A549 treated with AZD2906 at 1 μM for 4 hours (cell line): ENCODE data around the gene BBS1. TPM values are rescaled to one million over a fixed set of nuclear protein-coding genes. Genes with fewer than 3 reads are reported as not detected.

Experiments used
- total RNA-seq: library from RNA; stranded (reverse); fragments of 200-300 nt; extraction: Qiagen RNA extraction; gene quantifications from 5 replicates; pipeline ENCODE4 v1.2.3, GENCODE V29; 2022

The BBS1 gene
- total RNA-seq = 8.9 to 10.5 TPM (median 9.4 TPM) in 5 replicates

DNA sequence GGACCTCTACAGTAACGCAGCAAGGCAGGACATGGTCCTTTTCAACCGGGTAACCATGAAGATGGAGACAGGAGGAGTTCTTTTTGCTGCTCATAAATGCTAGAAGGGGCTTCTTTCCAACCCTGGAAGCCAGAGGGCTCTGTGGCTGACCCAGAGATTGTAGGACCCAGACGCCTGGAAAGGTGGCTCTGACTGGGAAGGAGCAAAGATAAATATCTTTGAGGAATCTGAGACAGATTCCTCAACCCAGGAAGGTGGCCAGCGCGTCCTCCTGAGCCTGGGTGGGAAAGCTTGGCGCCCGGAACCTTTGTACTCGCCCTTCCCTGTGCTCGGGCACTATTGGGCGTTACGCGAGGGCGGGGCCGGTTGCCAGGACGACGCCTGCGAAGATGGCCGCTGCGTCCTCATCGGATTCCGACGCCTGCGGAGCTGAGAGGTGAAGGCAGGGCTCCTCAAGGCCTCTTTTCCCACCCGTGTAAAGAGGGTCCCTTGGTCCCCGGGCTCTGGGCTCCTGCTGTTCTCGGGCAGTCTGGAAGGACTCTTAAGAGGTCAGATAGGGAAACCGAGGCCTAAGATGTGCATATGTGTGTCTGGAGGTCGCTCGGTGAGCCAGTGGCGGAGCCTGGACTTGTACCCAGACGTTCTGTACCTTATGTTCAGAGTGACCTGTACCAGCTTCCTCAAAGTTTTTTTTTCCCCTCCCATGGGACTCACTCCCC lies at the start of gene BBS1:
BBS1 (plus strand) TSS at position 365 of the 719 bp plus-strand sequence; CDS start at position 390, 25 bp downstream.

GRCh38 chr11:66466225-66467033 lies 44.0 kb upstream of the BBS1 start, which contains the start of gene PELI3:
TSS of gene PELI3 (plus strand) at chr11:66466905. CDS start at chr11:66468129, 1,224 bp downstream.

GRCh38 chr11:66480117-66480938 lies 30.1 kb upstream of the BBS1 start, which contains the start of gene DPP3:
TSS of gene DPP3 (plus strand) at chr11:66480434. CDS start at chr11:66482201, 1,767 bp downstream.

DNA sequence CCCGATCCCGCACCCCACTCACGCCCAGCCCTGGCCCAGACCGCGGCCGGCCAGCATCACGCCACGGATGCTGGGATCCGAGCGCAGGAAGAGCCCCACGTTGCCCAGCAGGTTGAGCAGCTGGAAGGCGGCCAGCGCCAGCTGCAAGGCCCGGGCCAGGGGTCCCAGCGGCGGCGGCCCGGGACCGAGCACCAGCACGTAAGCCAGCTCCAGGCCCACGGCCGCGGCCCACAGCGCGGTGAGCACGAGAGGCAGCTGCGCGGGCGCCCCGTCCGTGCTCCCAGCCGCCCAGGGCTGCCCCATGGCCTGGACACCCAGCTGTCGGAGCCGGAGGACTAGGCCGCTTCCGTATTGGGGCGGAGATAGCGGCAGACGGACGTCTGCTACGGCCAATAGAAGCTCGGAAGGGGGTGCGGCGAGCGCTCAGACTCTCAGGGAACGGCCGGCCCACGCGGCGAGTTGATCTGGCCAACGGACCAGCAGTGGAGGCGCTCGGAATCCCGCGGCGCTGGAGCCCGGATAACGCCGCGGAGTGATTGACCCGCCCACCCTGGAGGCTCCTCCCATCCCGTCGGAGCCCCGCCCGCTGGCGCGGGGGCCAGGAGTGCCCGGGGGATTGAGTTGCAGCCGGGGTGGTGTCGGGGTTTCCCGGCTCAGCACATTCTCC lies 35.4 kb downstream of the BBS1 start, which contains the start of gene ZDHHC24:
ZDHHC24 (minus strand) TSS at position 348 of the 667 bp plus-strand sequence; CDS start at position 303, 45 bp downstream.

DNA sequence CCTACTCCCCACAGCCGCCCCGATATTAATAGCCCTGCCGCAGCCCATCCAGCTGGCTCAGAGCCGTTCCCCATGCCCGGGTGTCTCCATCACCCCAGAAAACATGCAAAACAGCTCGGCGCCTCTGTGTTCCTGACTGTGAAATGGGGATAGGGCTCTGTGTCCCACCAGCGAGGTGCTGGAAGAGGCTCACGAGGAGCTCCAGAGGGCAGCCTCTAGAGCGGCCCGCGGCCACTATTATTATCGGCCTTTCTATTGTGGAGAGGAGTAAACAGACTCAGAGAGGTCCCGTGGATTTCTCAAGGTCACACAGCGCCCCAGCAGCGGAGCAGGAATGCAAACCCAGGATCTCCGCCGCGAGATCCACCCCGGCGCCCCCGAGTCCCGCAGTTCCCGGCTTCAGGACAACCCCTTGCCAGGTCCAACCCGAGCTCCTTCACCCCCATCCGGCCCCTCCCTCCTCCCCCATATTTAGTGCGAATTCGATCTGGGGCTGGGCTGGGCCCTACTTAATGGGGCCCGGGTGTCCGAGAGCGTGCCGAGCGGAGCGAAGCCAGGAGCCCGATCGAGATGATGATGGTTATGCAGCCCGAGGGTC lies 36.0 kb downstream of the BBS1 start, which contains the start of gene ACTN3:
ACTN3 (plus strand) TSS at position 536 of the 598 bp plus-strand sequence; CDS start at position 571, 35 bp downstream.

GRCh38 chr11:66568124-66568916 lies 57.9 kb downstream of the BBS1 start, which contains the start of gene CTSF:
TSS of gene CTSF (minus strand) at chr11:66568606. CDS start at chr11:66568486, 120 bp downstream.

Other genes starting within 250 kb of the BBS1 start
- 131 to 153 TPM (median 147 TPM) in 5 replicates for gene RAB1B, start 242.0 kb upstream of the BBS1 start, total RNA-seq
- 2.1 to 3.0 TPM (median 2.3 TPM) in 5 replicates for gene CNIH2, start 232.5 kb upstream of the BBS1 start, total RNA-seq
- gene YIF1A, start 221.5 kb upstream of the BBS1 start, total RNA-seq = 93.6 to 127 TPM (median 118 TPM) in 5 replicates
- gene TMEM151A, start 218.7 kb upstream of the BBS1 start, total RNA-seq = 2.0 to 4.1 TPM (median 3.7 TPM) in 5 replicates
- gene CD248, start 193.6 kb upstream of the BBS1 start, total RNA-seq = 0.02 to 0.03 TPM in 2 of 5 replicates, not detected in the others
- gene RIN1, start 174.2 kb upstream of the BBS1 start, total RNA-seq = 22.0 to 34.3 TPM (median 31.6 TPM) in 5 replicates
- gene BRMS1, start 165.5 kb upstream of the BBS1 start, total RNA-seq = 74.1 to 97.5 TPM (median 86.7 TPM) in 5 replicates
- gene B4GAT1, start 163.0 kb upstream of the BBS1 start, total RNA-seq = 13.5 to 17.7 TPM (median 17.4 TPM) in 5 replicates
- gene SLC29A2, start 138.9 kb upstream of the BBS1 start, total RNA-seq = 6.0 to 10.5 TPM (median 9.3 TPM) in 5 replicates
- gene NPAS4, start 89.6 kb upstream of the BBS1 start, total RNA-seq = not detected in 5 replicates
- 92.8 to 117 TPM (median 112 TPM) in 5 replicates for gene MRPL11, start 71.8 kb upstream of the BBS1 start, total RNA-seq
- 3.4 to 5.2 TPM (median 4.6 TPM) in 5 replicates for gene PELI3, start 43.7 kb upstream of the BBS1 start, total RNA-seq
- 51.8 to 63.1 TPM (median 54.0 TPM) in 5 replicates for gene DPP3, start 30.2 kb upstream of the BBS1 start, total RNA-seq
- gene ZDHHC24, start 35.4 kb downstream of the BBS1 start, total RNA-seq = 7.0 to 14.5 TPM (median 13.6 TPM) in 5 replicates
- gene ACTN3, start 36.3 kb downstream of the BBS1 start, total RNA-seq = 0.02 to 0.10 TPM (median 0.09 TPM) in 4 of 5 replicates, not detected in the other
- gene CTSF, start 58.0 kb downstream of the BBS1 start, total RNA-seq = 31.7 to 39.8 TPM (median 33.7 TPM) in 5 replicates
- 0.34 to 0.58 TPM (median 0.49 TPM) in 5 replicates for gene CCDC87, start 82.4 kb downstream of the BBS1 start, total RNA-seq
- 23.6 to 30.6 TPM (median 27.5 TPM) in 5 replicates for gene CCS, start 82.5 kb downstream of the BBS1 start, total RNA-seq
- 57.5 to 80.4 TPM (median 64.7 TPM) in 5 replicates for gene RBM14, start 106.0 kb downstream of the BBS1 start, total RNA-seq
- gene RBM4, start 128.1 kb downstream of the BBS1 start, total RNA-seq = 127 to 149 TPM (median 132 TPM) in 5 replicates
- gene RBM4B, start 167.3 kb downstream of the BBS1 start, total RNA-seq = 17.2 to 20.5 TPM (median 19.0 TPM) in 5 replicates
- 8.0 to 11.4 TPM (median 8.7 TPM) in 5 replicates for gene SPTBN2, start 218.6 kb downstream of the BBS1 start, total RNA-seq